Gastrocnemius medialis (tissue), 4 donors: ENCODE results near the gene ABCA8.

Experiments used
- CTCF ChIP-seq, 5 experiments: fragments of 450-650 bp in 3 of 5; fragments of 200-600 bp in 2 of 5; sonication (generic) in 2 of 5; IDR thresholded peaks in 4 of 5; conservative IDR thresholded peaks in 1 of 5; 1 replicate in 4 of 5; 2 replicates in 1 of 5; pipeline ENCODE4 v1.5.1; 2016 to 2019; ENCODE audit warnings: antibody characterized with exemption in 5 of 5, mild to moderate bottlenecking in 3 of 5, moderate library complexity in 3 of 5
- POLR2A ChIP-seq, 2 donors: fragments of 450-650 bp; IDR thresholded peaks; one replicate each; pipeline ENCODE4 v1.6.1; 2017; ENCODE audit warnings: antibody characterized with exemption in 2 of 2, mild to moderate bottlenecking in 2 of 2, moderate library complexity in 2 of 2

DNA sequence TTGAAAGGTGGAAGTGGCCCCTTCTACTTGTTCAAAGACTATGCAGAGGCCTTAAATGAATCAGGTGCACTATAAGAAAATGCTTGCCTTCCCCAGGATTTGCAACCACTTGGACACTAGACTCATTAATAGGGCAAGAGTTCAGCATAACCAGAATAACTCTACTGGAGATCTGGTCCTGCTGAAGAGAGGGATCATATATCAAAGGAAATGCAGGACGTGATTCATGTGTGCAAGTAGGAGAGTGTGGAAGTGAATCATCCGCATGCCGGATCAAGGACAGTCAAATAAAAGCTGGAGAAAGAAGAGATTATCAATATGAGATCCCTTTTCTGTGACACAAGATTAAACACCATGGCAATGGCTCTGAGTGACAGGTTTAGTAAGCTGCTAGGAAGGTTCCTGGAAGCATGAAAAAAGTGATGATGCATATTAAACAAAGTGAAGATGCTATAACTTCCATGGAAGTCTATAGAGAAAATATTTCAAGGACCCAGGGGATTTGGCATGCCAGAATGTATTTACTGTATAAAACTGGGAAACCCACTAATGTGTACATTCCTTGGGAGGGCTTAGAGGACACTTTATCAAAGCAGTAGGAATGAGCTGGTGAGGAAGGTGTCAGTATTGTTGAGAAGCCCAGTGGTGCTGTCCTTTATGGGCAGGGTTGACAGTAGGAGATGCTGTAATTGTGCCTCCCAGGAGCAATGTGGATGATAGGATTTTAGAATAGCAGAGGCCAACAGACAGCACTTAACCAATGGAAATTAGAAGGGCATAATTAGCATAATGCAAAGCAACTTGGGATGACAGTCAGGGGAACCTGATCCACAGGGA, 133.1 kb downstream of the ABCA8 start:
- TF ChIP-seq CTCF (IDR thresholded peaks at IDR 0.05 in 4 of 5, conservative IDR thresholded peaks at IDR 0.05 in 1 of 5) (no peak), POLR2A (IDR thresholded peaks at IDR 0.05) (no peak)
